Ishikawa (cell line): ENCODE results near the gene HOOK2.

Source experiments
- CEBPB ChIP-seq: IDR thresholded peaks from 2 replicates; pipeline ENCODE4 v1.6.1; 2012
- CREB1 ChIP-seq: IDR thresholded peaks from 2 replicates; pipeline ENCODE4 v1.6.1; 2012; ENCODE audit warnings: low read depth
- EGR1 ChIP-seq: IDR thresholded peaks from 2 replicates; pipeline ENCODE4 v1.6.1; 2012
- EP300 ChIP-seq: IDR thresholded peaks from 2 replicates; pipeline ENCODE4 v1.6.1; 2012; ENCODE audit warnings: borderline replicate concordance
- FOXM1 ChIP-seq: IDR thresholded peaks from 2 replicates; pipeline ENCODE4 v1.6.1; 2012; ENCODE audit warnings: low read depth, borderline replicate concordance
- NFIC ChIP-seq: IDR thresholded peaks from 2 replicates; pipeline ENCODE4 v1.6.1; 2012
- RAD21 ChIP-seq: IDR thresholded peaks from 2 replicates; pipeline ENCODE4 v1.6.1; 2012; ENCODE audit warnings: low read depth
- TAF1 ChIP-seq: IDR thresholded peaks from 2 replicates; pipeline ENCODE4 v1.6.1; 2012; ENCODE audit warnings: low read depth, mild to moderate bottlenecking
- TCF12 ChIP-seq: IDR thresholded peaks from 2 replicates; pipeline ENCODE4 v1.6.1; 2012; ENCODE audit warnings: low read depth
- TEAD4 ChIP-seq: IDR thresholded peaks from 2 replicates; pipeline ENCODE4 v1.6.1; 2012
- YY1 ChIP-seq: IDR thresholded peaks from 2 replicates; pipeline ENCODE4 v1.6.1; 2012; ENCODE audit warnings: low read depth
- ZBTB7A ChIP-seq: IDR thresholded peaks from 2 replicates; pipeline ENCODE4 v1.6.1; 2012; ENCODE audit warnings: low read depth
- TF ChIP-seq, protein P1 (sequence below): IDR thresholded peaks from 2 replicates; pipeline ENCODE4 v1.6.1; 2012; ENCODE audit warnings: low read depth, mild to moderate bottlenecking
- TF ChIP-seq, protein P2 (sequence below): IDR thresholded peaks from 2 replicates; pipeline ENCODE4 v1.6.1; 2012
- TF ChIP-seq, protein P3 (sequence below): IDR thresholded peaks from 2 replicates; pipeline ENCODE4 v1.6.1; 2012

Gene HOOK2

DNA sequence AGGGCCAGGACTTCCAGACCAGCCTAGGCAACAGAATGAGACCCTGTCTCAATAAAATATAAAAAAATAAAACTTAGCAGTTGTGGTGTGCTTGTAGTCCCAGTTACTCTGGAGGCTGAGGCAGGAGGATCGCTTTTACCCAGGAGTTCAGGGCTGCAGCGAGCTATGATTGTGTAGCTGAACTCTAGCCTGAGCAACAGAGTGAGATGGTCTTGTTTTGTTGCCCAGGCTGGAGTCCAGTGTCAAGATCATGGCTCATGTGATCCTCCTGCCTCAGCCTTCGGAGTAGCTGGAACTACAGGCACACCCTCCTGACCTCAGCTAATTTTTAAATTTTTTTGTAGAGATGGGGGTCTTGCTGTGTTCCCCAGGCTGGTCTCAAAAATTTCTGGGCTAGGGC, 11.6 kb upstream of the HOOK2 start:
- TF ChIP-seq CEBPB, result no peak
- TF ChIP-seq EGR1, result no peak
- TF ChIP-seq TEAD4, result no peak
- no peak for TF ChIP-seq EP300
- TF ChIP-seq, protein P1, sequence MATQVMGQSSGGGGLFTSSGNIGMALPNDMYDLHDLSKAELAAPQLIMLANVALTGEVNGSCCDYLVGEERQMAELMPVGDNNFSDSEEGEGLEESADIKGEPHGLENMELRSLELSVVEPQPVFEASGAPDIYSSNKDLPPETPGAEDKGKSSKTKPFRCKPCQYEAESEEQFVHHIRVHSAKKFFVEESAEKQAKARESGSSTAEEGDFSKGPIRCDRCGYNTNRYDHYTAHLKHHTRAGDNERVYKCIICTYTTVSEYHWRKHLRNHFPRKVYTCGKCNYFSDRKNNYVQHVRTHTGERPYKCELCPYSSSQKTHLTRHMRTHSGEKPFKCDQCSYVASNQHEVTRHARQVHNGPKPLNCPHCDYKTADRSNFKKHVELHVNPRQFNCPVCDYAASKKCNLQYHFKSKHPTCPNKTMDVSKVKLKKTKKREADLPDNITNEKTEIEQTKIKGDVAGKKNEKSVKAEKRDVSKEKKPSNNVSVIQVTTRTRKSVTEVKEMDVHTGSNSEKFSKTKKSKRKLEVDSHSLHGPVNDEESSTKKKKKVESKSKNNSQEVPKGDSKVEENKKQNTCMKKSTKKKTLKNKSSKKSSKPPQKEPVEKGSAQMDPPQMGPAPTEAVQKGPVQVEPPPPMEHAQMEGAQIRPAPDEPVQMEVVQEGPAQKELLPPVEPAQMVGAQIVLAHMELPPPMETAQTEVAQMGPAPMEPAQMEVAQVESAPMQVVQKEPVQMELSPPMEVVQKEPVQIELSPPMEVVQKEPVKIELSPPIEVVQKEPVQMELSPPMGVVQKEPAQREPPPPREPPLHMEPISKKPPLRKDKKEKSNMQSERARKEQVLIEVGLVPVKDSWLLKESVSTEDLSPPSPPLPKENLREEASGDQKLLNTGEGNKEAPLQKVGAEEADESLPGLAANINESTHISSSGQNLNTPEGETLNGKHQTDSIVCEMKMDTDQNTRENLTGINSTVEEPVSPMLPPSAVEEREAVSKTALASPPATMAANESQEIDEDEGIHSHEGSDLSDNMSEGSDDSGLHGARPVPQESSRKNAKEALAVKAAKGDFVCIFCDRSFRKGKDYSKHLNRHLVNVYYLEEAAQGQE, result no peak

DNA sequence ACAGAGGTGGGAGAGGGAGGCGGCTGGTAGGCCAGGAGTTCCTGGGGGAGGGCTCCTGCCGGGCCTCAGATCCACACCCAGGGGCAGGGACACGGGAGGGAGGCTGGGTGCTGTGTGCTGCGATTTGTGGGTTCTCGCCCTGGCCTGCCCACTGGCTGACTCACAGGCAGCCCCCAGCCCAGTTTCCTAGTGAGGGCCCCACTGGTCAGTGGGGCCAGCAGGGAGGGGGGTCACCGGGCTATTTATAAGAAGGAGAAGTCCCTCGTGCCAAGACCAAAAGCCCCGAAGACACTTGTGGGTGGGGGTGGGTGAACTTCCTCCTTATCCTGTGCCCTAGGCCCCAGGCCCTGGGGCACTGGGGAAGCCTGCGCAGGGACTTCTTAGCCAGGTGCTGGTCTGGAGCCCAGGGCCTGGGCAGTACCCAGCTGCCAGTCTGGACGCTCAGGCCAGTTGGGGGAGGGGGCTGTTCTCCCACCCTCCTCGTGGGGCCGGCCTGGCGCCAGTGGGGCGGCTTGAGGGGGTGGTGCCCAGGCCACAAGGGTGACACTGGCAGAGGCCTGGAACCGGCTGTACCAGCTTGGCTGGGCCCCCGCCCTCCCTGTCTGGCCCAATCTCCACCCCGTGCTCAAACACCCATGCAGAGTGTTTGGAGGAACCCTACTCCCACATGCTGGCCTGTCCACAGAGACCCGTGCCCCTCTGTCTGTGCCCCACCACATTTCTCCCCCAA, 11.0 kb upstream of the HOOK2 start:
- TF ChIP-seq, protein P1, result no peak
- peak; percentile 73 for TF ChIP-seq NFIC
- TF ChIP-seq TEAD4, result 0 out of 2 replicates have a peak, but pooled peaks have one; percentile 36
- TF ChIP-seq FOXM1, result no peak
- TF ChIP-seq RAD21, result no peak
- no peak for TF ChIP-seq YY1
- peak; percentile 81 for TF ChIP-seq EP300
- TF ChIP-seq, protein P2, sequence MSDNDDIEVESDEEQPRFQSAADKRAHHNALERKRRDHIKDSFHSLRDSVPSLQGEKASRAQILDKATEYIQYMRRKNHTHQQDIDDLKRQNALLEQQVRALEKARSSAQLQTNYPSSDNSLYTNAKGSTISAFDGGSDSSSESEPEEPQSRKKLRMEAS, result peak; percentile 70
- TF ChIP-seq ZBTB7A, result peak; percentile 97
- peak; percentile 89 for TF ChIP-seq TCF12
- TF ChIP-seq TAF1, result 0 out of 2 replicates have a peak, but pooled peaks have one; percentile 33
- no peak for TF ChIP-seq CEBPB
- TF ChIP-seq CREB1, result no peak
- peak; percentile 60 for TF ChIP-seq EGR1
- TF ChIP-seq, protein P3, sequence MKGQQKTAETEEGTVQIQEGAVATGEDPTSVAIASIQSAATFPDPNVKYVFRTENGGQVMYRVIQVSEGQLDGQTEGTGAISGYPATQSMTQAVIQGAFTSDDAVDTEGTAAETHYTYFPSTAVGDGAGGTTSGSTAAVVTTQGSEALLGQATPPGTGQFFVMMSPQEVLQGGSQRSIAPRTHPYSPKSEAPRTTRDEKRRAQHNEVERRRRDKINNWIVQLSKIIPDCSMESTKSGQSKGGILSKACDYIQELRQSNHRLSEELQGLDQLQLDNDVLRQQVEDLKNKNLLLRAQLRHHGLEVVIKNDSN, result 0 out of 2 replicates have a peak, but pooled peaks have one; percentile 24

DNA sequence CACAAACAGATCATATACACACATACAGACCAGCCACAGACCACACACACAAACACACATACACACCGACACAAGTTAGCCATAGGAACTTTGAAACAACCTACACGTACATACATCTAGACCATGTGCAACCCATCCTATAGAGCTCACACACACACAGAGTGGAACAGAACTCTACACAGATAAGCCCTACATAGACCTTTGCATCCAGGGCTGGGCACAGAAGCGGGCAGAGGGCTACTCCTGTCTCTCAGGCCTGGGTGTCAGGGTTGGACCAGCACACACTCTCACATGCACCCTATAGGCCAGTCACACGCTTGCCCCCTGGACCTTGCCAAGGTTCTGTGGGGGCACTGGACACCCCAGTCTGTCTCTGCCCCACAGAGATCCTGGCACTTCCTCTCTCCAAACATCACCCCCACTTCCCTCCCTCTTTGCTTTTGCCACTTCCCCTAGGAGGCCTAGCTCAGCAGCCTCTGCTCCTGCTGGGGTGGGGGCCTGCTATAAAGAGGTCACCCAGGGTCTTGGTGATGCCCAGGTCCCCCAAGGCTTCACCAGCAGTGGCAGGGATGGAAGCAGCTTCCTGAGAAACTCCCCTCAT, 10.2 kb upstream of the HOOK2 start:
- TF ChIP-seq, protein P2, result no peak
- TF ChIP-seq TCF12 (no peak), TAF1 (no peak), EP300 (no peak), CEBPB (no peak), NFIC (no peak), CREB1 (no peak), RAD21 (no peak), EGR1 (no peak)
- TF ChIP-seq, protein P3, result no peak

DNA sequence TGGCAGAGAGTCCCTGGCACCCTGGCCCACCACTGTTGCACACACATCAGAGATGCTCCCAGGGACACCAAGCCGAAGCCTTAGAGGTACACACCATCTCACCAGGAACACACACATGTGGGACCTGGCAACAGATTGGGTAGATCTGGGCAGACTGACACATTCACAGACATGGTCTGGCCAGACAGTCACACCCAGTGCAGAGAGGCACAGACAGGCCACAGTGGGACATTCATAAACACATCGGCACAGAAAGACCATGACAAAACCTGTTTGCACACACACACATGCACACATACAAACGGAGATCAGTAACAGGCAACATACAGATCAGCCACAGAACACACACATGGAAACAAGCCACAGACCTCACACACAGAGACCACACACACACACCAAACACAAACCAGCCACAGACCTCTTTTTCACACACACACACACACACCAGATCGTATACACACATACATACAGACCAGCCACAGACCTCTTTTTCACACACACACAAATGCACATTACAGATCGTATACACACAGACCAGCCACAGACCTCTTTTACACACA, 9.6 kb upstream of the HOOK2 start:
- TF ChIP-seq FOXM1 (no peak), NFIC (no peak), EGR1 (no peak), YY1 (no peak), CEBPB (no peak), TEAD4 (no peak), TAF1 (no peak), CREB1 (no peak), TCF12 (no peak)
- TF ChIP-seq, protein P3, result no peak

DNA sequence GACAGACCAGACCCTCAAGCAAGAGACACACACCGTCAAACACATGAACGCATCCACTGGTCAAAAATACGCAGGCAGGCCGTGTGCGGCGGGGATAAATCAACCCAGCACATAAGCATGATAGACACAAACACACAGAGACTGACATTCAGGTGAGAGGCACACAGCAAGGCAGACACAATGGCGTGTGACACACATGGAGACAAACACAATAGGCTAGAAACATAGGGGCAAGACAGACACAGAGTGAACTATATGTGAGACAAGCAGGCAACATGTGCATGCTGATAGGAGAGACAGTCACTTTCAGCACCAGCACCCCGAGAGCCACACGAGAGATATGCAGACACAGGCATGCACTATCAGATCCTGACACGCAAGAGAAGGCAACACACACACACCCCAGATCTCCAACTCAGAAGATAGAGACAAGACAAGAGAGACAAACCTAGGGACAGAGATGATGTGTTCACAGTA, 9.1 kb upstream of the HOOK2 start:
- TF ChIP-seq ZBTB7A, result no peak
- no peak for TF ChIP-seq FOXM1
- TF ChIP-seq NFIC, result no peak
- no peak for TF ChIP-seq YY1
- TF ChIP-seq, protein P1, result no peak
- no peak for TF ChIP-seq CREB1
- no peak for TF ChIP-seq TEAD4
- TF ChIP-seq CEBPB, result no peak
- TF ChIP-seq TAF1, result no peak
- no peak for TF ChIP-seq RAD21
- no peak for TF ChIP-seq EP300
